Nephron progenitor cell (in vitro differentiated cells): ENCODE data around the gene DUSP28.

ENCODE experiments used
- DNase-seq: peaks from one replicate; pipeline ENCODE4 v3.0.0; 2021
- H3K27ac Mint-ChIP-seq: 2 replicates; pipeline ENCODE4 v1.8.0; 2021; ENCODE audit warnings: mild to moderate bottlenecking, moderate library complexity, mixed read lengths
- H3K27me3 Mint-ChIP-seq: 2 replicates; pipeline ENCODE4 v1.8.0; 2021; ENCODE audit warnings: mild to moderate bottlenecking, low read depth, mixed read lengths; ENCODE audit not compliant: poor library complexity
- H3K36me3 Mint-ChIP-seq: 2 replicates; pipeline ENCODE4 v1.8.0; 2021; ENCODE audit warnings: low read depth, mixed read lengths
- H3K4me1 Mint-ChIP-seq: 2 replicates; pipeline ENCODE4 v1.8.0; 2021; ENCODE audit warnings: mixed read lengths
- H3K4me3 Mint-ChIP-seq: 2 replicates; pipeline ENCODE4 v1.8.0; 2021; ENCODE audit warnings: mild to moderate bottlenecking, moderate library complexity, mixed read lengths
- H3K9me3 Mint-ChIP-seq: 2 replicates; pipeline ENCODE4 v1.8.0; 2021; ENCODE audit warnings: mild to moderate bottlenecking, moderate library complexity, mixed read lengths
- TF ChIP-seq, protein P1 (sequence below): fragments of 200-600 bp; sonication (generic); IDR thresholded peaks from 2 replicates; pipeline ENCODE4 v1.5.0; 2021; ENCODE audit warnings: antibody characterized with exemption

The DUSP28 gene

DNA sequence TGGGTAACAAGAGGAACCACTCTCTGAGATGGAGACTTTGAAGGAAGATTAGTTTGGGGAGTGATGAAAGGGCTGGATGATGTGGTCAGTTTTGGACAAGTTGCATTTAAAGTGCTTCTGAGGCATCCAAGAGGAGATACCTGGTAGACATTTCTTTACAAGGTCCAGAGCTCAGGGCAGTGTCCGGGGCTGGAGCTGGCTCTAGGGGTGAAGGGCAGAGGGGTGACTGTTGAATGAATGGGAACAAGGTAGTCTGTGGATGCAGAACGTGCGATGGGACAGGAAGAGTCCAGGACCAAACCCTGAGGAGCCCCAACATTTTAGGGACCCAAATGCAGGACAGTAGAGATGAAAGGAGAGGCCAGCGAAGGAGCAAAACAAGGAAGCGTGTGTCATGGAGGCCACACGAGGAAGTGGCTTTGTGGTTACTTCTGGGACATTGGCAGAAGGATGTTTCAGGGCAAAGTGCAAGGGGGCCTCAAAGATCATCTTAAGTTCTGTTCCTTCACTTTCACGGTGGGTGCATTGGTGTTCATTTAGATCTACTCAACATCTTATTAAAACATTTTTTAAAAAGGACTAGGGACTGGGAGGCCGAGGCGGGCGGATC lies 51.5 kb downstream of the DUSP28 start:
- peaks cover 11% of the 10 kb centered on the region for H3K36me3 Mint-ChIP-seq
- peaks cover 14% of the 10 kb centered on the region for H3K9me3 Mint-ChIP-seq
- no peaks in the 10 kb centered on the region for H3K4me1 Mint-ChIP-seq
- peak overlapping the region; percentile 49 for H3K27ac Mint-ChIP-seq
- H3K27me3 Mint-ChIP-seq: peaks cover 9% of the 10 kb centered on the region
- TF ChIP-seq, protein P1, sequence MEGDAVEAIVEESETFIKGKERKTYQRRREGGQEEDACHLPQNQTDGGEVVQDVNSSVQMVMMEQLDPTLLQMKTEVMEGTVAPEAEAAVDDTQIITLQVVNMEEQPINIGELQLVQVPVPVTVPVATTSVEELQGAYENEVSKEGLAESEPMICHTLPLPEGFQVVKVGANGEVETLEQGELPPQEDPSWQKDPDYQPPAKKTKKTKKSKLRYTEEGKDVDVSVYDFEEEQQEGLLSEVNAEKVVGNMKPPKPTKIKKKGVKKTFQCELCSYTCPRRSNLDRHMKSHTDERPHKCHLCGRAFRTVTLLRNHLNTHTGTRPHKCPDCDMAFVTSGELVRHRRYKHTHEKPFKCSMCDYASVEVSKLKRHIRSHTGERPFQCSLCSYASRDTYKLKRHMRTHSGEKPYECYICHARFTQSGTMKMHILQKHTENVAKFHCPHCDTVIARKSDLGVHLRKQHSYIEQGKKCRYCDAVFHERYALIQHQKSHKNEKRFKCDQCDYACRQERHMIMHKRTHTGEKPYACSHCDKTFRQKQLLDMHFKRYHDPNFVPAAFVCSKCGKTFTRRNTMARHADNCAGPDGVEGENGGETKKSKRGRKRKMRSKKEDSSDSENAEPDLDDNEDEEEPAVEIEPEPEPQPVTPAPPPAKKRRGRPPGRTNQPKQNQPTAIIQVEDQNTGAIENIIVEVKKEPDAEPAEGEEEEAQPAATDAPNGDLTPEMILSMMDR: no peak
- no peak for DNase-seq
- H3K4me3 Mint-ChIP-seq: peak overlapping the region; percentile 46
